ENCODE measurements around the gene TGIF1. TPM values are rescaled to one million over a fixed set of nuclear protein-coding genes. Genes with fewer than 3 reads are reported as not detected.

TGIF1 gene
- total RNA-seq, 1 donor from 2014 or later, result 8.1 TPM

GRCh38 chr18:3453540-3454364 lies 3.8 kb downstream of the TGIF1 start:
- intact Hi-C loops (cut with micrococcal nuclease), result loop anchor here (5.0 kb wide), 1 partner anchor 176 kb away; no protein-coding TSS in a partner anchor
- Histone ChIP-seq H3K4me3 (peak overlapping the region; percentile 91), H3K9me3 (replicated peaks) (no peaks in the 10 kb centered on the region), H3K36me3 (peaks cover 27% of the 10 kb centered on the region), H3K27me3 (ENCODE audit: low read depth) (no peaks in the 10 kb centered on the region), H3K27ac (replicated peaks) (peak overlapping the region; percentile 99), H3K4me1 (peaks cover 77% of the 10 kb centered on the region)
- TF ChIP-seq CTCF (IDR thresholded peaks at IDR 0.05; ENCODE audit: borderline replicate concordance), result no peak
- peak; percentile 20 for DNase-seq

GRCh38 chr18:3454365-3455089 lies 4.6 kb downstream of the TGIF1 start:
- peaks cover 71% of the 10 kb centered on the region for H3K4me1 ChIP-seq
- DNase-seq, result no peak
- intact Hi-C loops (cut with micrococcal nuclease), result loop anchor here (5.0 kb wide), 2 partner anchors 138 to 177 kb away; no protein-coding TSS in a partner anchor

GRCh38 chr18:3455090-3455635 lies 5.2 kb downstream of the TGIF1 start:
- H3K4me3 ChIP-seq, result peak overlapping the region; percentile 91

More at GRCh38 chr18:3454365-3455089, 4.6 kb downstream of the TGIF1 start:
- Histone ChIP-seq H3K27ac (replicated peaks) (peak overlapping the region; percentile 99), H3K36me3 (peaks cover 35% of the 10 kb centered on the region), H3K27me3 (ENCODE audit: low read depth) (no peaks in the 10 kb centered on the region), H3K9me3 (replicated peaks) (no peaks in the 10 kb centered on the region), H3K4me3 (peak overlapping the region; percentile 91)
- TF ChIP-seq CTCF (IDR thresholded peaks at IDR 0.05; ENCODE audit: borderline replicate concordance), result peak; percentile 77

GRCh38 chr18:3455907-3456685 lies 6.1 kb downstream of the TGIF1 start:
- H3K27me3 ChIP-seq (ENCODE audit: low read depth), result no peaks in the 10 kb centered on the region
- peaks cover 3% of the 10 kb centered on the region for H3K9me3 ChIP-seq (replicated peaks)
- peaks cover 45% of the 10 kb centered on the region for H3K36me3 ChIP-seq
- H3K4me3 ChIP-seq, result no peak overlapping the region
- intact Hi-C loops (cut with micrococcal nuclease), result loop anchor here (5.0 kb wide), 1 partner anchor 136 kb away; no protein-coding TSS in a partner anchor
- TF ChIP-seq CTCF (IDR thresholded peaks at IDR 0.05; ENCODE audit: borderline replicate concordance), result no peak
- H3K27ac ChIP-seq (replicated peaks), result no peak overlapping the region
- DNase-seq, result no peak
- H3K4me1 ChIP-seq, result peaks cover 56% of the 10 kb centered on the region

More at GRCh38 chr18:3455090-3455635, 5.2 kb downstream of the TGIF1 start:
- Histone ChIP-seq H3K27ac (replicated peaks) (peak overlapping the region; percentile 99), H3K27me3 (ENCODE audit: low read depth) (no peaks in the 10 kb centered on the region), H3K4me1 (peaks cover 65% of the 10 kb centered on the region), H3K9me3 (replicated peaks) (no peaks in the 10 kb centered on the region), H3K36me3 (peaks cover 36% of the 10 kb centered on the region)
- peak; percentile 3 for TF ChIP-seq CTCF (IDR thresholded peaks at IDR 0.05; ENCODE audit: borderline replicate concordance)
- intact Hi-C loops (cut with micrococcal nuclease), result loop anchor here (5.0 kb wide), 1 partner anchor 137 kb away; no protein-coding TSS in a partner anchor
- DNase-seq, result no peak

Data from left ventricle myocardium inferior (tissue), 1 donor.